HFFc6 (cell line): Measurements from ENCODE around the gene CADM1. TPM values are rescaled to one million over a fixed set of nuclear protein-coding genes. Genes with fewer than 3 reads are reported as not detected.

Source experiments
- DNase-seq: peaks from one replicate; pipeline ENCODE4 v3.0.0-alpha.2; 2018
- H3K27ac Mint-ChIP-seq: 2 replicates; pipeline ENCODE4 v1.8.0; 2020; ENCODE audit warnings: mild to moderate bottlenecking, mixed read lengths
- H3K27me3 Mint-ChIP-seq: 2 replicates; pipeline ENCODE4 v1.8.0; 2021; ENCODE audit warnings: mild to moderate bottlenecking, moderate library complexity, mixed read lengths; ENCODE audit not compliant: insufficient read depth
- H3K36me3 Mint-ChIP-seq: 2 replicates; pipeline ENCODE4 v1.8.0; 2021; ENCODE audit warnings: low read depth, mixed read lengths
- H3K4me1 Mint-ChIP-seq: 2 replicates; pipeline ENCODE4 v1.8.0; 2020; ENCODE audit warnings: low read depth, mixed read lengths
- H3K4me3 Mint-ChIP-seq: 2 replicates; pipeline ENCODE4 v1.8.0; 2020; ENCODE audit warnings: mild to moderate bottlenecking, moderate library complexity, mixed read lengths
- H3K9me3 Mint-ChIP-seq: 2 replicates; pipeline ENCODE4 v1.8.0; 2020; ENCODE audit warnings: mild to moderate bottlenecking, mixed read lengths
- total RNA-seq, 6 experiments: library from RNA; stranded (reverse); fragmentation: NEBNext Ultra II Directional; extraction: Animal tissue kit (Norgen Biotek cat#: 25700); gene quantifications; 2 replicates in 1 of 6; 3 replicates in 5 of 6; pipeline ENCODE4 v1.2.3, GENCODE V29; 2021
- TF ChIP-seq, protein P1 (sequence below): fragments of 200-600 bp; sonication (generic); IDR thresholded peaks from 2 replicates; pipeline ENCODE4 v1.5.0; 2021; ENCODE audit warnings: antibody characterized with exemption, mild to moderate bottlenecking

Gene CADM1
- total RNA-seq, 6 experiments from 2014 or later = not detected

- TF ChIP-seq, protein P1, sequence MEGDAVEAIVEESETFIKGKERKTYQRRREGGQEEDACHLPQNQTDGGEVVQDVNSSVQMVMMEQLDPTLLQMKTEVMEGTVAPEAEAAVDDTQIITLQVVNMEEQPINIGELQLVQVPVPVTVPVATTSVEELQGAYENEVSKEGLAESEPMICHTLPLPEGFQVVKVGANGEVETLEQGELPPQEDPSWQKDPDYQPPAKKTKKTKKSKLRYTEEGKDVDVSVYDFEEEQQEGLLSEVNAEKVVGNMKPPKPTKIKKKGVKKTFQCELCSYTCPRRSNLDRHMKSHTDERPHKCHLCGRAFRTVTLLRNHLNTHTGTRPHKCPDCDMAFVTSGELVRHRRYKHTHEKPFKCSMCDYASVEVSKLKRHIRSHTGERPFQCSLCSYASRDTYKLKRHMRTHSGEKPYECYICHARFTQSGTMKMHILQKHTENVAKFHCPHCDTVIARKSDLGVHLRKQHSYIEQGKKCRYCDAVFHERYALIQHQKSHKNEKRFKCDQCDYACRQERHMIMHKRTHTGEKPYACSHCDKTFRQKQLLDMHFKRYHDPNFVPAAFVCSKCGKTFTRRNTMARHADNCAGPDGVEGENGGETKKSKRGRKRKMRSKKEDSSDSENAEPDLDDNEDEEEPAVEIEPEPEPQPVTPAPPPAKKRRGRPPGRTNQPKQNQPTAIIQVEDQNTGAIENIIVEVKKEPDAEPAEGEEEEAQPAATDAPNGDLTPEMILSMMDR = no peak
- Mint-ChIP-seq H3K27ac (no peak overlapping the region), H3K36me3 (peaks cover 8% of the 10 kb centered on the region; the same call in 1 of the 2 replicates), H3K4me1 (no peaks in the 10 kb centered on the region), H3K4me3 (no peak overlapping the region), H3K27me3 (no peaks in the 10 kb centered on the region), H3K9me3 (peaks cover 66% of the 10 kb centered on the region)
- DNase-seq = no peak
Measured at GRCh38 chr11:115535781-115536180, 31.6 kb upstream of the CADM1 start.

GRCh38 chr11:115530752-115531151, 26.5 kb upstream of the CADM1 start:
- Mint-ChIP-seq H3K4me1 (no peaks in the 10 kb centered on the region), H3K4me3 (no peak overlapping the region), H3K36me3 (peaks cover 2% of the 10 kb centered on the region; the same call in 1 of the 2 replicates), H3K27ac (no peak overlapping the region), H3K9me3 (peaks cover 56% of the 10 kb centered on the region), H3K27me3 (peaks cover 2% of the 10 kb centered on the region; the same call in 1 of the 2 replicates)
- TF ChIP-seq, protein P1 = no peak
- no peak for DNase-seq

- no peaks in the 10 kb centered on the region for H3K36me3 Mint-ChIP-seq
- H3K27me3 Mint-ChIP-seq = peaks cover 2% of the 10 kb centered on the region; the same call in 1 of the 2 replicates
- no peak overlapping the region for H3K27ac Mint-ChIP-seq
- H3K4me1 Mint-ChIP-seq = no peaks in the 10 kb centered on the region
- no peak overlapping the region for H3K4me3 Mint-ChIP-seq
- no peak for DNase-seq
- H3K9me3 Mint-ChIP-seq = peaks cover 58% of the 10 kb centered on the region
- TF ChIP-seq, protein P1 = no peak
Measured at GRCh38 chr11:115528225-115528624, 24.0 kb upstream of the CADM1 start.

GRCh38 chr11:115527534-115528125, 23.4 kb upstream of the CADM1 start:
- Mint-ChIP-seq H3K27me3 (peaks cover 2% of the 10 kb centered on the region; the same call in 1 of the 2 replicates), H3K36me3 (no peaks in the 10 kb centered on the region), H3K4me3 (no peak overlapping the region), H3K9me3 (peaks cover 60% of the 10 kb centered on the region), H3K4me1 (no peaks in the 10 kb centered on the region), H3K27ac (no peak overlapping the region)
- no peak for DNase-seq
- TF ChIP-seq, protein P1 = no peak

DNA sequence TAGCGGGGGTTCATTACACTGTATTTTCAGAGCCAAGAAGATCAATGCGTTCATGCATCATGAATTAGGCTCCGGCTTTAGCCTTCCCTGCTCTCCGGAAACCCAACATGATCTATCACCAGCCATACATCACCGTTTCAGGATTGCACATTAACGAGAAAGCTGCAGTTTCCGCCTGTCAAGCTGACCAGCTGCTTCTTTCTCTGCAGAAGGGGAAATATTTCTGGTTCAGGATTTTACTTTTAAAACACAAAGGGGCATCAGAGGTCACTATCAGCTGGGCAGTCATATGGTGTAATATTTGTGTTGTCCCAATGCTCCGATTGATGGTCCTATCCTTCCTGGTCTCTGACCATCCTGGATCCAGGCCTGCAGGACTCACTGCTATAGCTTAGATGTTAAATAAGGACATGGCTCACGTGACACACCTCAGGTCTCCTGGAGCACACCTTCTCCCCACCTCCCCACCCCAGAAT, 21.4 kb upstream of the CADM1 start:
- Mint-ChIP-seq H3K4me1 (no peaks in the 10 kb centered on the region), H3K27ac (no peak overlapping the region), H3K9me3 (peaks cover 56% of the 10 kb centered on the region), H3K4me3 (no peak overlapping the region), H3K27me3 (peaks cover 2% of the 10 kb centered on the region; the same call in 1 of the 2 replicates), H3K36me3 (no peaks in the 10 kb centered on the region)
- no peak for DNase-seq
- TF ChIP-seq, protein P1 = no peak
